OCI-LY1 (cell line): ENCODE measurements around the gene ZNF850.

Source experiments
- H2AFZ ChIP-seq: fragments of 200-600 bp; sonication (generic), shearing (Covaris generic); 2 replicates; pipeline ENCODE4 v1.6.0; 2014; ENCODE audit warnings: antibody characterized with exemption, mild to moderate bottlenecking, low read length
- H3F3A ChIP-seq: fragments of 200-600 bp; sonication (generic), shearing (Covaris generic); 2 replicates; pipeline ENCODE4 v1.6.0; 2014; ENCODE audit warnings: mild to moderate bottlenecking, antibody characterized with exemption, low read length, moderate library complexity; ENCODE audit not compliant: insufficient read depth
- H3K27ac ChIP-seq: fragments of 200-600 bp; sonication (generic); 2 replicates; pipeline ENCODE4 v1.5.1; 2014; ENCODE audit warnings: low read length, mixed run types, mild to moderate bottlenecking, low read depth; ENCODE audit not compliant: poor library complexity, severe bottlenecking
- H3K27me3 ChIP-seq: fragments of 200-600 bp; sonication (generic); 2 replicates; pipeline ENCODE4 v1.6.0; 2014; ENCODE audit warnings: antibody characterized with exemption, mild to moderate bottlenecking, low read length, moderate library complexity; ENCODE audit not compliant: insufficient read depth
- H3K36me3 ChIP-seq: fragments of 200-600 bp; sonication (generic); 2 replicates; pipeline ENCODE4 v1.6.1; 2014; ENCODE audit warnings: mild to moderate bottlenecking, antibody characterized with exemption, low read length, moderate library complexity, mixed read lengths; ENCODE audit not compliant: insufficient read depth
- H3K4me1 ChIP-seq: fragments of 200-600 bp; sonication (generic); 2 replicates; pipeline ENCODE4 v1.5.1; 2014; ENCODE audit warnings: mild to moderate bottlenecking, low read length, moderate library complexity; ENCODE audit not compliant: insufficient read depth, severe bottlenecking
- H3K4me2 ChIP-seq: fragments of 200-600 bp; sonication (generic), shearing (Covaris generic); 2 replicates; pipeline ENCODE4 v1.6.1; 2014; ENCODE audit warnings: low read length
- H3K4me3 ChIP-seq: fragments of 200-600 bp; sonication (generic); 2 replicates; pipeline ENCODE4 v1.5.1; 2014; ENCODE audit warnings: low read length, low read depth, mild to moderate bottlenecking, mixed read lengths; ENCODE audit not compliant: poor library complexity, severe bottlenecking
- H3K79me2 ChIP-seq: fragments of 200-600 bp; shearing (Covaris generic); 2 replicates; pipeline ENCODE4 v1.6.1; 2016; ENCODE audit warnings: mixed run types, low read length, mixed read lengths; ENCODE audit not compliant: insufficient read depth
- H3K9ac ChIP-seq: fragments of 200-600 bp; sonication (generic), shearing (Covaris generic); 2 replicates; pipeline ENCODE4 v1.6.1; 2014; ENCODE audit warnings: mild to moderate bottlenecking, low read length, mixed read lengths
- H3K9me2 ChIP-seq: fragments of 200-600 bp; sonication (generic), shearing (Covaris generic); 2 replicates; pipeline ENCODE4 v1.6.1; 2014; ENCODE audit warnings: low read depth, mild to moderate bottlenecking, low read length, mixed read lengths
- H3K9me3 ChIP-seq: fragments of 200-600 bp; shearing (Covaris generic); 2 replicates; pipeline ENCODE4 v1.6.1; 2014; ENCODE audit warnings: low read length, mixed read lengths
- H4K20me1 ChIP-seq: fragments of 200-600 bp; sonication (generic), shearing (Covaris generic); 2 replicates; pipeline ENCODE4 v1.6.0; 2016; ENCODE audit warnings: mild to moderate bottlenecking, low read length; ENCODE audit not compliant: insufficient read depth
- EZH2 ChIP-seq: fragments of 200-600 bp; sonication (generic), shearing (Covaris generic); IDR thresholded peaks from 2 replicates; pipeline ENCODE4 v1.8.0; 2017; ENCODE audit warnings: borderline replicate concordance, mixed run types, mild to moderate bottlenecking, antibody characterized with exemption, low read length, moderate library complexity, mixed read lengths
- TF ChIP-seq, protein P1 (sequence below): fragments of 200-600 bp; sonication (generic), shearing (Covaris generic); IDR thresholded peaks from 2 replicates; pipeline ENCODE4 v1.5.1; 2017; ENCODE audit warnings: mild to moderate bottlenecking, antibody characterized with exemption, low read length, moderate library complexity, mixed read lengths

The ZNF850 gene

DNA sequence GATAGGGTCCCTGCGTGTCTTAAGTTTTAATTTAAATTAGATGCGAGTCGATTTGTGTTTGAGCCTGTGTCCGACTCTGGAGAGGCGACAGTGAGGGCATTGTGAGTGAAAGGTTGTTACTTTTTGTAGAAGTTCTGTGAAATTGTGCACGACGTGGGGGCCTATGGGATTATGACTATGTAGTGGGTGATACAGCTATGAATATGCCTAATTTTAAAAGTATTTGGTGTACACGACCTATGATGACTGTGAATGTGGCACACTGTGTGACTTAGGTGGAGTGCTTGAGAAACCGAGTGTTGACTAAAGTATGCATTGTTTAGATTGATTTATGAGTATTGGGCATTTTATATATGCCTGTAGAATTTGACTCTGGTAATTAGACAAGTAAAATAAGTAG lies 84.5 kb downstream of the ZNF850 start:
- H3K4me3 ChIP-seq, result peak overlapping the region; percentile 91
- peak overlapping the region; percentile 93 for H3K4me2 ChIP-seq
- H3K9ac ChIP-seq, result peak overlapping the region; percentile 88
- H3K4me1 ChIP-seq, result peaks cover 18% of the 10 kb centered on the region
- H3K79me2 ChIP-seq, result peaks cover 19% of the 10 kb centered on the region
- no peaks in the 10 kb centered on the region for H3K9me2 ChIP-seq
- no peak overlapping the region for H2AFZ ChIP-seq
- H3K36me3 ChIP-seq, result peaks cover 62% of the 10 kb centered on the region
- H4K20me1 ChIP-seq, result no peaks in the 10 kb centered on the region
- H3K27me3 ChIP-seq, result no peaks in the 10 kb centered on the region
- no peaks in the 10 kb centered on the region for H3F3A ChIP-seq
- TF ChIP-seq EZH2, result no peak
- TF ChIP-seq, protein P1, sequence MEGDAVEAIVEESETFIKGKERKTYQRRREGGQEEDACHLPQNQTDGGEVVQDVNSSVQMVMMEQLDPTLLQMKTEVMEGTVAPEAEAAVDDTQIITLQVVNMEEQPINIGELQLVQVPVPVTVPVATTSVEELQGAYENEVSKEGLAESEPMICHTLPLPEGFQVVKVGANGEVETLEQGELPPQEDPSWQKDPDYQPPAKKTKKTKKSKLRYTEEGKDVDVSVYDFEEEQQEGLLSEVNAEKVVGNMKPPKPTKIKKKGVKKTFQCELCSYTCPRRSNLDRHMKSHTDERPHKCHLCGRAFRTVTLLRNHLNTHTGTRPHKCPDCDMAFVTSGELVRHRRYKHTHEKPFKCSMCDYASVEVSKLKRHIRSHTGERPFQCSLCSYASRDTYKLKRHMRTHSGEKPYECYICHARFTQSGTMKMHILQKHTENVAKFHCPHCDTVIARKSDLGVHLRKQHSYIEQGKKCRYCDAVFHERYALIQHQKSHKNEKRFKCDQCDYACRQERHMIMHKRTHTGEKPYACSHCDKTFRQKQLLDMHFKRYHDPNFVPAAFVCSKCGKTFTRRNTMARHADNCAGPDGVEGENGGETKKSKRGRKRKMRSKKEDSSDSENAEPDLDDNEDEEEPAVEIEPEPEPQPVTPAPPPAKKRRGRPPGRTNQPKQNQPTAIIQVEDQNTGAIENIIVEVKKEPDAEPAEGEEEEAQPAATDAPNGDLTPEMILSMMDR, result no peak
- peak overlapping the region; percentile 8 for H3K27ac ChIP-seq
- H3K9me3 ChIP-seq, result peaks cover 19% of the 10 kb centered on the region

DNA sequence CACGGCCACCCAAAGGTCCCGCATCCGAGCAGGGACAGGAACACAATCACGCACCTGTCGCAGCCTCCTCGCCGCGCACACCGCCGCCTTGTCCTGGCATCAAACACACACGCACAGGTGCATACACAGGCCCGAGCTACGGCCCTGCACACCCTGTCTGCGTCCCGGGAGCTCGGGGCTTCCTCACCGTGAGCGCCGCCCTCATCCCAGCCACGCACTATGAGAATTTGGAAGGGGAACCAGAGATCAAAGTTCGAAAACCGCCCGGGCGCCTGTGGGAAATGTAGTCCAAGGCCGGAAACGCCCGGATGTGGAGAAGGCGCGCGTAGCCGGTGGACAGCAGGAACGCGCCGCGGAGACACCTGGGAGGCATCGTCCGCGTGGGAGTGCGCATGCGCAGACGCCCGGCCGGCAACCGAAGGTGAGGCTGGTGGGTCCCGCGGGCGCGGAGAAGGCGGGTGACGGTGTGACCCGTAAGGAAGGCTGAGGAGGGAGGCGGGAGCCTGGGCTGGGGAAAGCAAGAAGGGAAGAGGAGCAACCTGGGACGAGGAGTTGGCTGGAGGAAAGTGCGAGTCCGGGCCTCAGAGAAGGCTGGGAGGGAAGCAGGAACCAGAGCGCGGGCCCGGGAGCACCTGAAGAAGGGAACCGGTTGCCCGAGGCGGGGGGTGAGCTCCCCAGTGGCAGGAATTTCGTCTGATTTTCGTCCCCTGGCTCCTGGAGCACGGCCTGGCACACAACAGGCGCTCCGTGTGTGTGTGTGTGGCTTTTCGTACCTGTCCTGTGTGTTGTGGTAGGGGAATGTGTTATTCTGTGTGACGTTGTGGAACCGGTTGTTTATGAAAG lies 85.2 kb downstream of the ZNF850 start, which contains the start of gene ZNF567:
Gene ZNF567, plus strand, starts transcription at position 399 of the 843 bp plus-strand sequence. CDS start 7,256 bp downstream, outside the sequence.
- peaks cover 19% of the 10 kb centered on the region for H3K79me2 ChIP-seq
- H3F3A ChIP-seq, result no peaks in the 10 kb centered on the region
- no peaks in the 10 kb centered on the region for H3K9me2 ChIP-seq
- H3K27ac ChIP-seq, result peak within 1 kb of the TSS; percentile 8
- H2AFZ ChIP-seq, result no peak within 1 kb of the TSS
- TF ChIP-seq EZH2, result no peak
- TF ChIP-seq, protein P1, result no peak
- H3K36me3 ChIP-seq, result peaks cover 56% of the 10 kb centered on the region
- H3K4me2 ChIP-seq, result peak within 1 kb of the TSS; percentile 93
- H4K20me1 ChIP-seq, result no peaks in the 10 kb centered on the region
- H3K9me3 ChIP-seq, result peaks cover 19% of the 10 kb centered on the region
- H3K4me3 ChIP-seq, result peak within 1 kb of the TSS; percentile 91
- peak within 1 kb of the TSS; percentile 88 for H3K9ac ChIP-seq
- H3K27me3 ChIP-seq, result no peaks in the 10 kb centered on the region
- peaks cover 18% of the 10 kb centered on the region for H3K4me1 ChIP-seq

DNA sequence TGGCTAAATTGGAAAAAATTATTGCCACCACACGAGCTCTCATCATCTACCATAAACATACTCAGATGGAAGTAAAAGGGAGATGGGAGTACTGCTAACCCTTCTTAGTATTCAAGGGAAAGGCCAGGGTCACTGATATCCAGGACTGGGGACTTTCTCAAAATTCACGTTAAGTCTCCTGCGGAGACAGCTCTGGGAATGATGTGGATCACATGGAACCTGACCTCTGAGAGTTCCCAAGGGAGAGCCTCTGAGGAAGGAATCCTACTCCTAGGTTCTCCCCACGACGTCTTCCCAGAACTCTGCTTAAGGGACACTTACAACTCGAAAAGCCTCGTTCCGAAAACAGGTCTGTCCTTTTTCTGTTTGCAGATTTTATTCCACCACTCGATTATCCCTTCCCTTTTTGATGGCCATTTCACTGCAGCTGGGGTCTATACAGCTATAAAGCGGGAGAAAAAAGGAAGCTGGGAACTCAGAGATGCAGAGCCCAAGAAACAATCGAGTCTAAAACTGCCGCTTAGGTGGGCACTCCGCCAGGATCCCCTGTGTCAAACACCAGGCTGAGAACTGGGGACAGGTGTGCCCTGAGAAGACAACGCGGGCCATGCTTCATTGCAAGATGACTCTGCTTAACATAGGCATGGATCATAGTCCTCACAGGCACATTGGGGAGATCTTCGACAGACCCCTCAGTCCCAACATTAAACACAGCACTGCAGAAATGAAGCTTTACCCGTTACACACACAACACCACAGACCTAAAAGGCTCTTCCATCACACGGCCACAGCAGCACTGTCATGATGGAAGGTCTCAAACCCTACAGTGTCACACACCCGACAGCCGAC lies 86.0 kb downstream of the ZNF850 start:
- H3K4me1 ChIP-seq, result peaks cover 18% of the 10 kb centered on the region
- no peaks in the 10 kb centered on the region for H4K20me1 ChIP-seq
- H3K36me3 ChIP-seq, result peaks cover 51% of the 10 kb centered on the region
- H3K27ac ChIP-seq, result no peak overlapping the region
- TF ChIP-seq, protein P1, result no peak
- no peak for TF ChIP-seq EZH2
- H3K27me3 ChIP-seq, result no peaks in the 10 kb centered on the region
- H3K9me2 ChIP-seq, result no peaks in the 10 kb centered on the region
- H3K4me2 ChIP-seq, result peak overlapping the region; percentile 93
- no peak overlapping the region for H2AFZ ChIP-seq
- peaks cover 19% of the 10 kb centered on the region for H3K79me2 ChIP-seq
- no peaks in the 10 kb centered on the region for H3F3A ChIP-seq
- peak overlapping the region; percentile 88 for H3K9ac ChIP-seq
- peaks cover 13% of the 10 kb centered on the region for H3K9me3 ChIP-seq
- H3K4me3 ChIP-seq, result peak overlapping the region; percentile 91
